ENCODE measurements around the gene GUCA2B. TPM values are rescaled to one million over a fixed set of nuclear protein-coding genes. Genes with fewer than 3 reads are reported as not detected.

The GUCA2B gene
- total RNA-seq, 1 experiment from 2014 or later, result not detected

- H3K4me2 ChIP-seq (ENCODE audit: insufficient read depth, insufficient read length, low read length), result no peak overlapping the region
- H3K23me2 ChIP-seq (ENCODE audit: insufficient read length, low read depth, low read length, poor library complexity, severe bottlenecking), result no peaks in the 10 kb centered on the region
- H2BK15ac ChIP-seq (ENCODE audit: low read depth, low read length), result no peak overlapping the region
- no peak overlapping the region for H3K9ac ChIP-seq (ENCODE audit: extremely low read depth, insufficient read length, low read length)
- no peaks in the 10 kb centered on the region for H4K20me1 ChIP-seq (ENCODE audit: control insufficient read depth, insufficient read depth, insufficient read length)
- no peak overlapping the region for H3K23ac ChIP-seq (ENCODE audit: insufficient read length, low read depth, low read length)
- H3K9me3 Mint-ChIP-seq, result no peaks in the 10 kb centered on the region
- no peak overlapping the region for H2BK5ac ChIP-seq (ENCODE audit: insufficient read length, low read length)
- H3K4me1 ChIP-seq (ENCODE audit: insufficient read depth, low read length), result no peaks in the 10 kb centered on the region
- H3K27me3 Mint-ChIP-seq (ENCODE audit: low read depth), result no peaks in the 10 kb centered on the region; the same call in none of the 2 replicates
- no peak overlapping the region for H4K8ac ChIP-seq (replicated peaks; ENCODE audit: insufficient read length, low read depth, low read length)
- H3K27ac Mint-ChIP-seq, result no peak overlapping the region
- no peak overlapping the region for H2BK120ac ChIP-seq (ENCODE audit: low read depth, low read length, poor library complexity, severe bottlenecking)
- no peaks in the 10 kb centered on the region for H3K27me3 ChIP-seq (ENCODE audit: insufficient read depth, low read length)
- H2AFZ ChIP-seq (ENCODE audit: low read length), result no peak overlapping the region
- no peak for DNase-seq
- no peak overlapping the region for H3K4me3 Mint-ChIP-seq
- no peak overlapping the region for H2AK5ac ChIP-seq (ENCODE audit: insufficient read length, low read length)
- no peak overlapping the region for H3T11ph ChIP-seq (ENCODE audit: low read length)
- H3K36me3 Mint-ChIP-seq (ENCODE audit: insufficient read depth in 1 of 3, low read depth in 3 of 3), result no peaks in the 10 kb centered on the region
- no peak overlapping the region for H3K18ac ChIP-seq (ENCODE audit: insufficient read length, low read depth, low read length)
- no peak overlapping the region for H4K91ac ChIP-seq (ENCODE audit: insufficient read length, low read depth, low read length)
- no peak overlapping the region for H2BK20ac ChIP-seq (ENCODE audit: low read depth, low read length, poor library complexity, severe bottlenecking)
- no peak overlapping the region for H2BK12ac ChIP-seq (ENCODE audit: insufficient read length, low read depth, low read length)
- H3K56ac ChIP-seq (ENCODE audit: insufficient read length, low read depth, low read length), result no peak overlapping the region
- H3K4ac ChIP-seq (ENCODE audit: low read depth, low read length), result no peak overlapping the region
- H3K79me2 ChIP-seq (ENCODE audit: insufficient read depth, low read length), result no peaks in the 10 kb centered on the region
- no CpG with 5 or more reads among the region's 2 CpGs for WGBS (ENCODE audit: extremely low coverage, insufficient read length, low lambda C conversion rate)
- H3K27ac ChIP-seq (ENCODE audit: insufficient read length, low read depth, low read length), result no peak overlapping the region
- H3K4me1 Mint-ChIP-seq, result no peaks in the 10 kb centered on the region
- H4K5ac ChIP-seq (ENCODE audit: insufficient read length, low read depth, low read length), result no peak overlapping the region
- H3K9me3 ChIP-seq (ENCODE audit: control insufficient read depth, low read depth, low read length), result no peaks in the 10 kb centered on the region
- TF ChIP-seq, protein P1, sequence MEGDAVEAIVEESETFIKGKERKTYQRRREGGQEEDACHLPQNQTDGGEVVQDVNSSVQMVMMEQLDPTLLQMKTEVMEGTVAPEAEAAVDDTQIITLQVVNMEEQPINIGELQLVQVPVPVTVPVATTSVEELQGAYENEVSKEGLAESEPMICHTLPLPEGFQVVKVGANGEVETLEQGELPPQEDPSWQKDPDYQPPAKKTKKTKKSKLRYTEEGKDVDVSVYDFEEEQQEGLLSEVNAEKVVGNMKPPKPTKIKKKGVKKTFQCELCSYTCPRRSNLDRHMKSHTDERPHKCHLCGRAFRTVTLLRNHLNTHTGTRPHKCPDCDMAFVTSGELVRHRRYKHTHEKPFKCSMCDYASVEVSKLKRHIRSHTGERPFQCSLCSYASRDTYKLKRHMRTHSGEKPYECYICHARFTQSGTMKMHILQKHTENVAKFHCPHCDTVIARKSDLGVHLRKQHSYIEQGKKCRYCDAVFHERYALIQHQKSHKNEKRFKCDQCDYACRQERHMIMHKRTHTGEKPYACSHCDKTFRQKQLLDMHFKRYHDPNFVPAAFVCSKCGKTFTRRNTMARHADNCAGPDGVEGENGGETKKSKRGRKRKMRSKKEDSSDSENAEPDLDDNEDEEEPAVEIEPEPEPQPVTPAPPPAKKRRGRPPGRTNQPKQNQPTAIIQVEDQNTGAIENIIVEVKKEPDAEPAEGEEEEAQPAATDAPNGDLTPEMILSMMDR (conservative IDR thresholded peaks at IDR 0.05), result no peak
- H3K14ac ChIP-seq (ENCODE audit: insufficient read depth, low read length), result no peak overlapping the region
- H3K79me1 ChIP-seq (ENCODE audit: insufficient read depth, low read depth, low read length, poor library complexity, severe bottlenecking), result no peaks in the 10 kb centered on the region
Observed at GRCh38 chr1:42140191-42140590, 13.0 kb upstream of the GUCA2B start.
